CMK (cell line): ENCODE measurements around the gene DCTN3.

Experiments
- DNase-seq: peaks from one replicate; pipeline ENCODE4 v3.0.0-alpha.2; 2010; ENCODE audit warnings: low read depth

The DCTN3 gene

DNA sequence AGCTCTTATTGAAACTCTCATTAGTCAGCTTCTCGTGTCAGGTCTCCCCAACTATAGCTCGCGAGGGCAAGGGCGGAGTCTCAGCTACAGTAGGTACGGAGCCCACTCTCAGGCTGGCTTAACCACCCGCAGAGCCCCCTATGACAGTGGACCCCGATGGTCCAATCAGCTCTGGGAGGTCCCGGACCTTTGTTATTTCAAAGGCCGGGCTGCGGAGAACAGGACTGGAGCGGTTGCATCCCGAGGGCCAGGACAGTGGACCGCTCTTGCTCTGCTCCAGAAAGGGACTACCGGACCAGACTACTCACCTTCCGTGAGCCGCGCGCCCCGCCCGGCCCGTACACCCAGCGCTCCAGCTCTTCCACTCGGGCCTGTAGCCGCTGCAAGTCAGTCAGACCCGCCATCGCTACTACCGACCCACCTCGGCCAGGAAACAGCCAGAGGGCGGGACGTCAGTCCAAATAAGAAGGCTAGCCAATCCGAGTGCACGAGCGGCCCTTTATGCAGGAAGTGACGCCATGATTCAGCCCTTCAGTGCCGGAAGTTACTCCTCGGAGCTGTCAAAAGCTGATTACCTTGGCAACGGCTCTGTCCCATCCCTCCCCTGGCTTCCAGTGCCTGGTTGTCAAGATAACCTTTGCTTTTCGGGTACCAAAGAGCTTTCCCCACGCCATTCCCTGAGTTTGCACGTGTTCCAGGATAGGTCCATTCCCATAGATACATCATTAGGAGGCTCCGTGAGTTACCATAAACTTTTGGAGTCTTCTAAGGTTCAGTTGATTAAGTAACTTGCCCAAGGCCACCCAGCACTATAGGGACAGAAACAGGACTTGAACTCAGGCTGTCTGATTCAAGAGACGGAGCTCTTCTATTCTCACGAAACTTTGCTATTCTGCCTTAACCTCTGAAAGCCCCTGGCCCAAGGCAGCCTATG, at the start of gene DCTN3:
Gene DCTN3, minus strand, starts transcription at position 435 of the 934 bp plus-strand sequence. Its CDS starts 31 bp downstream, at position 404.
- peak; percentile 79 for DNase-seq

DNA sequence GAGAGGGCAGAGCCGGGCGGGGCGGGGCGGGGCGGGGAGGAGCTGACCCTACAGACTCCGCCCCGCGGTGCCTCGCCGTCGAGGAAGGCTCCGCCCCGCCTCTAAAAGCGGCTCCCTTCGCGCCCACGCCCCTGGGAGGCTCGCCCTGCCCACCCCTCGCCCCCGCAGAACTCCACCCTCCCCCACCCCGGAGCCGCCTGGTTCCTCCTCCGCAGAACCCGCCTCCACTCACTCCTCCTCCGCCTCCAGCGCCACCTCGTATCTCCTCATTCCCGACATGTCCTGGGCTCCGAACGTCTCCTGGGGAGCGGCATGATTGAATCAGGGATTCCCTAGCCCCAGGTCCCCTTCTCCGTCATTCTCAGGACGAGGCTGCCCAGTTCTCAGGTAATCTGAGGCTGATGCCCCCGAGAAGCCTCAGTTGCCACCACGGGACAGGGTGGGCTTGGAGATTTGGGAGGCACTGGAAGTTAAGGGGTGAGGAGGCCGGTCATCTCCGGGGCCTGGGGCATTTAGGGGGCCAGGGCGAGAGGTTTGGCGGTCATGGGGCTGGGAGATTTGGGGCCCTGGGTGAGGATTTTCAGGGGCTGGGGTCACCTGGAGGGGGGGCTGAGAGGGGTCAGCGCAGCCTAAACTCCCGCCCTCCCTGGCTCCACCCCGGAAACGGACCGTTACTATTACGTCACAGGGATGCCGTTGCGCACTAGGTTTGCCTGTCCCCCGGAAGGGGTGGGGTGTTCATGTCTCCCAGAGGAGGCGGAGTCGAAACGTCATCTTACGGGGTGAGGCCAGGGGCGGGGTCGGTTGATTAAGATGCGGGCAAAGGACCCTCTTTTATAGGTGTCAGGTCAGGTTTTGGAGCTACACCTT, 45.3 kb upstream of the DCTN3 start:
- peak; percentile 74 for DNase-seq

DNA sequence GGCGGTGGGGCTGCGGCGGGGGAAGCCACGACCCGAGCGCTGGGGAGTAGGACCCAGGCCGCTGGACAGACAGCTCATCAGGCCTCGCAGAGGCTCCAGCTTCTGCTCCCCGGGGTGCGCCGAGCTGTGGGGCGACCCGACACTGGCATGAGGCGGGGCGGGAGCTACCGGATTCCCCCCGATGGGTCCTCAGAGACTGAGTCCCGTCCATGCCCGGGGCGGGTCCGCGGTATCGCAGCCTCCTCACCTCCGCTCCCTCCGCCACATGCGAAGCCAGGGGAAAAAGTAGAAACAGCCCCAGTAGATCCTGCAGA, 44.7 kb upstream of the DCTN3 start:
- no peak for DNase-seq

DNA sequence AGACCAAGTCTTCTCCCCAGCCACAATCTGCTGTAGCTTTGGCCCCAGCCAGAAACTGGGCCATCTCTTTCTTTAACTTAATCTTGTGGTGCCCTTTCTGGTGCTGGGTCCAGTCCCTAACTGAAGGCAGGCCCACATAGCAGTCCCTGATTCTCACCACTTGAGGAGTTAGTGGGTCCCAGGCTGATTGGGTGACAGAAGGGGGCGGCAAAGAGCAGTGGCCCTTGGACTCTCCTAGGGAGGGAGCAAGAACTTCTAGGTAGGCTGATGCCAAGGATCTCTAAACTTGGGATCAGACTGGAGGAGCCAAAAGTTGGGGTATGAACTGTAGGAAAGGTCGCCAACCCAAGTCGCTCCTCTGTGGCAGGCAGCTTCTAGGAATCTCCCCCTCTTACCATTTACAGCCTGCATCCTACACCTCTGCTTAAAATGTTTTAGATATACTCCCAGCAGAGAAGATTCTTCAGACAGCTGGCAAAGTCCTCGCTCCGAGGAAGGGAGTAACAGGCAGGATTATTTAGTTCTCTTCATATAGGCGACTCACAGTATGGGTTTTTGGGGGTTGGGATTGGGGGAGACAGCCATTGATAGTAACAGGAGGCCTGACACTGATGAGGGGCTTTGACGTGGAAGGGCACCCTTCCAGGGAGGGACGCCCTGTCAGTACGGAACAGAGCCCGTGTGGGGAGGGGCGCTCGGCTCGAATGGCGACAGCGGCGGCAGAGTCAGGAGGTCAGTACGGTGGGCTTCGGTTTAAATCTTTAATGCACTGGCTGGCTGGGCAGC, 44.2 kb upstream of the DCTN3 start:
- peak; percentile 60 for DNase-seq

DNA sequence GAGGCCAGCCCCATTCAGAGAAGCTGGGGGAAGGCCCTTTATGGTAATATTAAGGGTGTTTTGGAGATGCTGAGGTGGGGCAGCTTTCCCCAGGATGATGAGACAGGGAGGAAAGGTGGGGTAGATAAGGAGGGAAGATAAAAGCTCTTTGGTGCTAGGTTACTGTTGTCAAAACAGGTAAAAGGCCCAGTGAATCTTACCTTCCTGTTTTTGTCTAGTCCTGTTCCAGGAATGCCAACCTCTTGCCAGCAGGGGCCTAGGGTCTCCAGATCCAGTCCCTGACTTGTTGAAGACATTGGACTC, 43.0 kb upstream of the DCTN3 start:
- DNase-seq, result no peak

DNA sequence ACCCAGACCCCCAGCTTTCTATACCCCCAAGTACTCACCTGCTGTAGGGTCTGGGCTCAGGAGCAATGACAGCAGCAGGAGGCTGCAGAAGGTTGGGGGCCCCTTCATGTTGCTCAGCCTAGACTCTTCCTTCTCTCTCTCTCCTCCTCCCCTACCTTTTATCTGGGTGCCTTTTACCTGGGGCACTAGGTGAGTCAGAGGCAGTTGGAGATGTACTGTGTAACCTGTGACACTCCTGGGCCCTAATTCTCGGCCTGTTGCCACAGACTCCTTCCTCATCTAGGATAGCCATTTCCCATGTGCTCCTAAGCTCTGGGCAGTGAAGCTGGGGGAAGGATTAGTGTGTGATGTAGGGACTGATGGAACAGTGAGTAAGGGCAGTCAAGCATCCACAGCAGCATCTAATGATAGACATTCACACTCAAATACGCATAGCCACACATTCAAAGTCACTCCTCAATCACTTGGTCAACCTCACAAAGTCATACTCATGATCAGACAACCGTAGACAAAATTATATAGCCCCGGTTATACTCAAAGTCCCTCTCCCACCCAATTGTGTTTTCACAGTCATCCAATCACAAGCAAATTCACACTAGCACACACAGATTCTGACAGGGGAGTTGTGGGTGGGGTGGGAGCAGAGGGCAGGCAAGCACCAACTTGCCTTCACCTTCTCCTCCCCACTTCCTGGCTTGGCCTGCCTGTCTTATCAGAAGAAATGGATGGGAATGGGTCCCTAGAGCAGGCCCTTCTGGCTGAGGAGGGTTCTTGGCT, 42.4 kb upstream of the DCTN3 start, which contains the start of gene CCL27:
Gene CCL27, minus strand, starts transcription at position 132 of the 777 bp plus-strand sequence. Its CDS starts 24 bp downstream, at position 108.
- DNase-seq, result no peak

DNA sequence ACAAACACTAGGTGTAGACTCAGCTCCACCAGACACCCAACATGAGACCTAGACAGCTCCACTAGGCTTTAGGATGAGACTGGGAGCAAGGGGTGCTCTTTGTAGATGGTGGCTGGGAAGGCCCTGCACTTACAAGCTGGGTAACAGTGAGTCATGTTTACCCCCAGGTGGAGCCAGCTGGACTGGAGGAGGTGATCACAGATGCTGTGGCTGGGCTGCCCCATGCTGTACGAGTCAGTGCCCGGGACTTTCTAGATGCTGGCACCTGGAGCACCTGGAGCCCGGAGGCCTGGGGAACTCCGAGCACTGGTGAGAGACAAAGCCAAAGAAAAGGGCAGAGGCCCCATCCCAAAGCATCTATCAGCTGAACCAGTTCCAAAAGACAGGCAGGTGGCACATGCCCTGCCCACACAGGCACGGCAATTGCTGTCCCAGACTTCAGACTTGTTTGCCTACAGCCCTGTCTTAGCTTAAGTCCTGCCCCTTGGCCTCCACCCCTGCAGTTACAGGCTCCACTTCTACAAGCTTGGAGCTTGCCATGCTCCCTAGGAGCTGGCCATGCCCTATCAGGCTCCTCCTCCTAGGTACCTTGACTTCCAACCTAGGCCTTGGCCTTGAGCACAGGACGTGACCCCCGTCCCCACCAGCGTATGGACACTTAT, 39.4 kb upstream of the DCTN3 start:
- no peak for DNase-seq

DNA sequence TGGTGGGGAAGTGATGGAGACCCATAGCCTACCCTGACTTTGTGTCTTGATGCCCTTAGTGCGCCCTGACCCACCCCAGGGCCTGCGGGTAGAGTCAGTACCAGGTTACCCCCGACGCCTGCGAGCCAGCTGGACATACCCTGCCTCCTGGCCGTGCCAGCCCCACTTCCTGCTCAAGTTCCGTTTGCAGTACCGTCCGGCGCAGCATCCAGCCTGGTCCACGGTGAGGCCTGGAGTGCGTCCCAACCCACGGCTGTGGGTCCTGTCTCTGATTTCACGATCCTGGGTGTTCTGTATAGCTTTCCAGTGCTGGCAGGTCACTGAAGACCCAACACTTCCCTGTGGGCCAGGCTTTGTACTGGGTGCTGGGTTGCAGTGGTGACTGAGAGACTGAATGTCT, 38.2 kb upstream of the DCTN3 start:
- DNase-seq, result no peak

DNA sequence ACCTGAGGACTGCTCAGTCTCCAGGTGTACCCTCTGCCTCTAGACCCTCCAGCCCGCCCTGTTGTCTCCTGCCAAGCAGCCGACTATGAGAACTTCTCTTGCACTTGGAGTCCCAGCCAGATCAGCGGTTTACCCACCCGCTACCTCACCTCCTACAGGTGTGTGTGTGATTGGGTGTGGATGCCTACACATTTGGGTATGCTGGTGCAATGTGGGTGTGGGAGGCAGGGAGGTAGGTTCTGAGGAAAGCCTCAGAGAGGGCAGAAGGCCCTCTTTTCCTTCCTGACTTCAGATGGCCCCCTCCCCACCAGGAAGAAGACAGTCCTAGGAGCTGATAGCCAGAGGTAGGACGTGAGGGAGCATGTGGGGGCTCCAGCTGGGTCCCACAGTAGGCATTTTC, 36.7 kb upstream of the DCTN3 start:
- no peak for DNase-seq

DNA sequence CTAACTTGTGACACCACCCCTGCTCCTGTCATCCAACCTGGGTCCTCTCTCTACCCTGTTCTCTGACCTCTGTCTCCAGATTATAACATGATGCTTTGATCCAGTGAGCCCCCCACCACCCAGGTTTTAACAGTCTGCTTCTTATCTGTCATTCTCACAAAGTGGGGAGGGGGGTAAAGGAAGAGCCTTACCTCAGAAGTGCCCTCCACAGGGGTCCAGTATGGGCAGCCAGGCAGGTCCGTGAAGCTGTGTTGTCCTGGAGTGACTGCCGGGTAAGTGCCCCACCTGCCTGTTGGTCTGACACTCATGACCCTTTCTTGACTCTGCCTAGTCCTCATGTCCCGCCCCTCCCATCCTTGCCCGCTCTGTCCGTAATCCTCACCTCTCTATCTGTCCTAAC, 35.1 kb upstream of the DCTN3 start:
- DNase-seq, result no peak

DNA sequence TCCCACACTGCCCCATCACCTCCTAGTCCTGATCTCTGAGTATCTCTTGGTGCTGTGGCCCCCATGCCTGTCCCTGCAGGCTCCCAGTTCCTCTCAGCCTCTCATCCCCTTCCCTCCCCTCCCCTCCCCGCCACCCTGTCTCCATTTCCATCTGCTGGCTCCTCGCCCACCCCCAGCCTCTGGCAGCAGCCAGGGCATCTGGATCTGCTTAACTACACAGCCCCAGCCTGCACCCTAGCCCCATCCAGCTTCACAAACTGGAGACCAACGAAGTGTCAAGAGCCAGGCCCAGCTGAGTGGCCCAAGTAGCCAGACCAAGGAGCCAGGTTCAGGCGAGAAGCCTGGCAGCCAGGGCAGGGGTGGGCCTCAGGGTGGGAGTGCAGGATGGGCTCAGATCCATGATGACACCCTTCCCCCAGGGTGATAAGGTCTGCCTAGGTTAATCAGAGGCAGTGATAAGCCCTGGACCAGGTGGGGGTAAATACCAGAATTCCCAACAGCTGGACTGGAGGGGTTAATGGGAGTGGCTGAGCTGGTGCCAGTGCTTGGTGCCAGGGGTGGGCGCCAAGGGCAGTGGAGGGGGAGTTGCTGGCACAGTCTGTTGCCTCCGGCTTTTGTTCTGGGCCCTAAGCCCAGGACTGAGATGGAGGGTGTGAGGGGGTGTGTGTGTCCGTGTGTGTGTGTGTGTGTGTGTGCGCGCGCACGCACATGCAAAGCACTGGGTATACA, 34.2 kb upstream of the DCTN3 start:
- no peak for DNase-seq

DNA sequence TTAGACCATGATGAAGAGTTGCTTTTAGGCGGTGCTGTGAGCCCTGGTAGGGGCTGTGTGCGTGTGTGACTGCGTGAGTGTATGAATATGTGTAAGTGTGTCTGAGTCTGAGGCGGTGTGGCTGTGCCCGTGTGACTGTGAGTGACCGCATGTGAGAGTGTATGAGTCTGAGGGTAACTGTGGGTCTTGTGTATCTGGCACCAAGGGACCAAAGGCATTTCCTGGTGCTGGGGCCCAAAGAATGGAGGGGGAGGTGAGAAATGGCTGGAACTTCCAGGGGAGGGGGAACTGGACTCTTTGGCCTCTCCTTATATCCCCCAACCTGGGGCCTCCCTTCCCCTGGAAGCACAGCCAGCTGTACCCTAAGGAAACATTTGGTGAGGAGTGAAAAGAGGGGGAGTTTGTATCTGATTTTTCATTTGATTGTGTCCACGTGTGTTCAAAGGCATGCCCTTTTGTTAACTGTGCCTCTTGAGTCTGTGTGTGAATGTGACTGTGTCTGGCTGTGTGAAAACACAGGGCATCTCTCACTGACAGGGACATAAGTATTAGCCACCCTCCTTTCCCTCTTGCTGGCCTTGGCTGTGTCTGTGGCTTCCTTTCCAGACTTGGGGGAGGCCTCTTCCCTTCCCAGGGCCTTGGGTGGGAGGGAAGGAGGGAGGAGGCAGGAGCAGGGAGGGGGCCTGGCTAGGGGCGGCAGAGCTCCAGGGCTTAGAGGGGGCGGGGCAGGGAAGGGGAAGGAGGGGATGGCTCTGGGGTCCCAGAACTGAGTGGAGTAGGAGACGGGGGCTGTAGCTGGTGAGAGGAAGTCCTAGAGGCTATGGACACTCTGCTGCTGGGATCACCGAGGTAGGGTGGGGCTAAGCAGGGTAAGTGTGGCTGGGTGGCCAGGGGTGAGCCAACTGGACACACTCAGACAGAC, 33.1 kb upstream of the DCTN3 start:
- peak; percentile 58 for DNase-seq

DNA sequence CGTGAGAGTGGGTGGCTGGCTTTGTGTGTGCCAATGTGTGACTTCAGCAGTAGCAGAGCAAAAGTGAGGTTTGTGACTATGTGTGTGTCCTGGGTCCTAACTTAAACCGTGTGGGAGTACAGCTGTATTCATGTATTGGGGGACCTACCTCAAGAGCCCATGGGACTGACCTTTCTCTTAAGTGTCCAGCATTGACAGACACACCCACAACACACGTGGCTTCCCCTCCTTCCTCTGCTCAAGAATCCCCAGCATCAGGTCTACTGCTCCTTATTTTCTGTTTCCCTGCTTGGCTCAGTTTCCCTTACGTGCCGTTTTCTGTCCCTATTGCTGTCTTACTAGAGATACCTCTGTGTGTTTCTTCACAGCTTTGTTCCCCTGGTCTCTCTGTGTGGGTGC, 32.3 kb upstream of the DCTN3 start:
- DNase-seq, result no peak

DNA sequence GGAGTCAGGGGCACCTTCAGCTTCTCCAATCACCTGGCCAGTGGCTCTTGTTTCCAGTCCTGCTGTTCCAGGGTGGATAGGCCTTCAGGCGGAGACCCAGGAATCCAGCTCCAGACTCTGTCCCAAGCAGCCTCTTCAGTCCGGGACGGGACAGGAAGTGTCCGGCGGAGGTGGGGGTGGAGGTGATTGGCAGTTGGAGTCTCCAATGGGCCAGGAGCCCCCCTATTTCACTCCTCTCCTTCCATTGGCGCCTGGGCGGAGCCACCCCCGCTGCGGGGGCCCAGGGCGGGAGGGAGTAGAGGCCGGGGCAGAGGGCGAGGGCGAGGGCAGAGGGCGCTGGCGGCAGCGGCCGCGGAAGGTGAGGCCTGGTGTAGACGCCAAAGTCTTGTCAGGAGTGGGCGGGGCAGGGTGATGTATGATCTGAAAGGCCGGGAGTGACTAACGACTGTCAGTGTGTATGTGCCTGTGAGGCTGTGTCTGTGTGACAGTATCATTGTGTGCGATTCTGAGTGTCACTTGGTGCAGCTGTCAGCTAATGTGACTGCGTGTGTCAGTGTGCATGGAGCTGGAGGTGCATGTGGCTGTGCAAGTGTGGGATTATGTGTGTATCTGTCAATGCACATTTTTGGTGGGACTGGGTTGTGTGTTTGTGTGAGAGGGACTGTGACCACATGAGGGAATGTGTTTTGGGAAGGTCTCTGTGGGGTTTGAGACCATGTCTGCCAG, 31.7 kb upstream of the DCTN3 start, which contains the start of gene IL11RA:
Gene IL11RA, plus strand, starts transcription at position 310 of the 726 bp plus-strand sequence. CDS start 3,033 bp downstream, outside the sequence.
- DNase-seq, result peak; percentile 79

DNA sequence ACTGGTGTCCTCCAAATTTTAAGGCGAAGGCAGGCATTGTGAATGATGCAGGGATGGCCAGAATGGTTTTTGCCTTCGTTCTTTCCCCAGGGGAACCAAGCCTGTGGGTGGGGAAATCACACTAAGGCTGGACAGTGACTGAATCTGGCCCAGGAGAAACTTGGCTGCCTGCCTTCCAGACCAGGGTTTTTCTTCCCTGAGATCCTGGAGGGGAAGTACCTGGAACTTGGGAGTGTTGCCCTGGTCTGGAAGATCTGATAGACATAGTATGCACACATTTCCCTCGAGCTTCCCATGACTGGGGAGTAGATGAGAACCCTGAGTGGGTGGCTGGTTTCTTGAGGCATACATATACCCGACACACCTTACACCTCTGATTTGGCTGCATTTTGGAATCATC, 31.0 kb upstream of the DCTN3 start:
- no peak for DNase-seq

DNA sequence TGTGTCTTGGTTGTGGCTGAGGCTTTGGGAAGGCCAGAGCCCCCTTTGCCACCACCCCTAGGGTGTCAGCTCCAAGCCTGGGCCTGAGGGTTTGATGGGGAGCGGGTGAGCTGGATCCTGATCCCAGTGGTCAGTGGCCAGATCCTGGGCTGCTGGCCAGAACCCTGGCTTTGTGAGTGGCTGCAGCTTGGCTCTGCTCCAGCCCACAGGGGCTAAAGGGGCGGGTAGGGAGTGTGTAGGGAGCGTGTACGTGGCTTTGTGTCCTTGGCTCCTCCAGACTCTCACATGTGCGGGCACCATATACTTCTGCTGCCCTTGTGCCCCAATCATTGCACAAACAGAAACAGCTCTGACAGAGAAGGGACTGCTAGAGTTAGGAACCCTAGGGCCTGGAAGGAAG, 30.5 kb upstream of the DCTN3 start:
- DNase-seq, result no peak

DNA sequence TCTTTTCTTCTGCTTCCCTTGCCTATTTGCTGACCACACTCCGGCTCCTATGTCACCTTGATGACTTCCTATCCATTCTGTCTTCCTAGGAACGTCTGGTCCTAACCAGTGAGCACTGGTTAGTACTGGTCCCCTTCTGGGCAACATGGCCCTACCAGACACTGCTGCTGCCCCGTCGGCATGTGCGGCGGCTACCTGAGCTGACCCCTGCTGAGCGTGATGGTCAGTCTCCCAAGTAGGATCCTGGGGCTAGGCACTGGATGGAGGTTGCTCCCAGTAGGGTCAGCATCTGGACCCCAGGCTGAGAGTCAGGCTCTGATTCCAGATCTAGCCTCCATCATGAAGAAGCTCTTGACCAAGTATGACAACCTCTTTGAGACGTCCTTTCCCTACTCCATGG, 28.4 kb upstream of the DCTN3 start:
- DNase-seq, result no peak

DNA sequence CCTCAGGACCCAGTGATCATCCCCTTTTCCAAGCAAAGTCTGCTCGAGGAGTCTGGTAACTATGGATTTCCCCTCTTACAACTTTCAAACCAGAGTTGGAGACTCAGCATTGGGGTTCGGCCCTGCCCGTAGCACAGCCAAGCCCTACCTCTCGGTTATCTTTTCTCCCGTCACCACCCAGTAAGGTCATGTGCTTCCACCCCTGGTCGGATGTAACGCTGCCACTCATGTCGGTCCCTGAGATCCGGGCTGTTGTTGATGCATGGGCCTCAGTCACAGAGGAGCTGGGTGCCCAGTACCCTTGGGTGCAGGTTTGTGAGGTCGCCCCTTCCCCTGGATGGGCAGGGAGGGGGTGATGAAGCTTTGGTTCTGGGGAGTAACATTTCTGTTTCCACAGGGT, 27.4 kb upstream of the DCTN3 start:
- no peak for DNase-seq

DNA sequence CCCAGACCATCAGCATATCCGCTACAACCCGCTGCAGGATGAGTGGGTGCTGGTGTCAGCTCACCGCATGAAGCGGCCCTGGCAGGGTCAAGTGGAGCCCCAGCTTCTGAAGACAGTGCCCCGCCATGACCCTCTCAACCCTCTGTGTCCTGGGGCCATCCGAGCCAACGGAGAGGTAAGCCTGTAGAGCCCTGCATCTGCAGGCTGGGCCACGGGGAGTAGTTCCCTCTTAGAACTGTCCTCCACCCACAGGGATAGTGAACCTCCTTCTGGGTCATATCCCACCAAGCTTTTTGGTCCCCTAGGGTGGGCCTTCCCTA, 26.7 kb upstream of the DCTN3 start:
- DNase-seq, result no peak
